ENCODE data around the gene SLC6A9. TPM values are rescaled to one million over a fixed set of nuclear protein-coding genes. Genes with fewer than 3 reads are reported as not detected.

The SLC6A9 gene
- total RNA-seq, 1 experiment from 2014 or later = 9.2 TPM

GRCh38 chr1:44045064-44045463 is 13.8 kb upstream of the SLC6A9 start:
- DNase-seq (ENCODE audit: low read depth, low spot score) = no peak
- Histone ChIP-seq H3K9me3 (ENCODE audit: control insufficient read depth, insufficient read depth, low read depth, low read length) (no peaks in the 10 kb centered on the region), H3K4me3 (ENCODE audit: low read depth in 2 of 2, low read length in 2 of 2) (no peak overlapping the region), H3K4me1 (ENCODE audit: control insufficient read depth, insufficient read depth, low read length) (peaks cover 9% of the 10 kb centered on the region), H3K36me3 (ENCODE audit: control insufficient read depth, insufficient read depth, low read length) (no peaks in the 10 kb centered on the region), H3K27me3 (ENCODE audit: control insufficient read depth, insufficient read depth, low read length) (no peaks in the 10 kb centered on the region), H3K27ac (ENCODE audit: low read length) (no peak overlapping the region)
- in situ Hi-C loops (cut with HindIII; ENCODE audit: low pct_unique_long_range_greater_than_20kb, low sequenced_read_pairs) = no loop called here
- no peak for TF ChIP-seq TCF7L2 (IDR thresholded peaks at IDR 0.05; ENCODE audit: low read depth, low read length)
- TF ChIP-seq POLR2AphosphoS5 (IDR thresholded peaks at IDR 0.05; ENCODE audit: low read depth, low read length) = no peak
- TF ChIP-seq, protein P1, sequence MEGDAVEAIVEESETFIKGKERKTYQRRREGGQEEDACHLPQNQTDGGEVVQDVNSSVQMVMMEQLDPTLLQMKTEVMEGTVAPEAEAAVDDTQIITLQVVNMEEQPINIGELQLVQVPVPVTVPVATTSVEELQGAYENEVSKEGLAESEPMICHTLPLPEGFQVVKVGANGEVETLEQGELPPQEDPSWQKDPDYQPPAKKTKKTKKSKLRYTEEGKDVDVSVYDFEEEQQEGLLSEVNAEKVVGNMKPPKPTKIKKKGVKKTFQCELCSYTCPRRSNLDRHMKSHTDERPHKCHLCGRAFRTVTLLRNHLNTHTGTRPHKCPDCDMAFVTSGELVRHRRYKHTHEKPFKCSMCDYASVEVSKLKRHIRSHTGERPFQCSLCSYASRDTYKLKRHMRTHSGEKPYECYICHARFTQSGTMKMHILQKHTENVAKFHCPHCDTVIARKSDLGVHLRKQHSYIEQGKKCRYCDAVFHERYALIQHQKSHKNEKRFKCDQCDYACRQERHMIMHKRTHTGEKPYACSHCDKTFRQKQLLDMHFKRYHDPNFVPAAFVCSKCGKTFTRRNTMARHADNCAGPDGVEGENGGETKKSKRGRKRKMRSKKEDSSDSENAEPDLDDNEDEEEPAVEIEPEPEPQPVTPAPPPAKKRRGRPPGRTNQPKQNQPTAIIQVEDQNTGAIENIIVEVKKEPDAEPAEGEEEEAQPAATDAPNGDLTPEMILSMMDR (IDR thresholded peaks at IDR 0.05) = no peak
- TF ChIP-seq, protein P2, sequence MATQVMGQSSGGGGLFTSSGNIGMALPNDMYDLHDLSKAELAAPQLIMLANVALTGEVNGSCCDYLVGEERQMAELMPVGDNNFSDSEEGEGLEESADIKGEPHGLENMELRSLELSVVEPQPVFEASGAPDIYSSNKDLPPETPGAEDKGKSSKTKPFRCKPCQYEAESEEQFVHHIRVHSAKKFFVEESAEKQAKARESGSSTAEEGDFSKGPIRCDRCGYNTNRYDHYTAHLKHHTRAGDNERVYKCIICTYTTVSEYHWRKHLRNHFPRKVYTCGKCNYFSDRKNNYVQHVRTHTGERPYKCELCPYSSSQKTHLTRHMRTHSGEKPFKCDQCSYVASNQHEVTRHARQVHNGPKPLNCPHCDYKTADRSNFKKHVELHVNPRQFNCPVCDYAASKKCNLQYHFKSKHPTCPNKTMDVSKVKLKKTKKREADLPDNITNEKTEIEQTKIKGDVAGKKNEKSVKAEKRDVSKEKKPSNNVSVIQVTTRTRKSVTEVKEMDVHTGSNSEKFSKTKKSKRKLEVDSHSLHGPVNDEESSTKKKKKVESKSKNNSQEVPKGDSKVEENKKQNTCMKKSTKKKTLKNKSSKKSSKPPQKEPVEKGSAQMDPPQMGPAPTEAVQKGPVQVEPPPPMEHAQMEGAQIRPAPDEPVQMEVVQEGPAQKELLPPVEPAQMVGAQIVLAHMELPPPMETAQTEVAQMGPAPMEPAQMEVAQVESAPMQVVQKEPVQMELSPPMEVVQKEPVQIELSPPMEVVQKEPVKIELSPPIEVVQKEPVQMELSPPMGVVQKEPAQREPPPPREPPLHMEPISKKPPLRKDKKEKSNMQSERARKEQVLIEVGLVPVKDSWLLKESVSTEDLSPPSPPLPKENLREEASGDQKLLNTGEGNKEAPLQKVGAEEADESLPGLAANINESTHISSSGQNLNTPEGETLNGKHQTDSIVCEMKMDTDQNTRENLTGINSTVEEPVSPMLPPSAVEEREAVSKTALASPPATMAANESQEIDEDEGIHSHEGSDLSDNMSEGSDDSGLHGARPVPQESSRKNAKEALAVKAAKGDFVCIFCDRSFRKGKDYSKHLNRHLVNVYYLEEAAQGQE (IDR thresholded peaks at IDR 0.05; ENCODE audit: insufficient read depth in 1 of 2, low read depth in 2 of 2, low read length in 1 of 2) = no peak
- no peak for TF ChIP-seq SIN3A (IDR thresholded peaks at IDR 0.05; ENCODE audit: borderline replicate concordance, insufficient read depth, low read depth, low read length)
- CTCF ChIA-PET = interaction anchor here (0.5 to 0.6 kb wide), 2 partner anchors 36 to 41 kb away, joined by 3 to 5 read pairs; no protein-coding TSS in a partner anchor
- ATAC-seq = no peak
- POLR2A ChIA-PET = no interaction called here
- BruUV-seq (replicated peaks) = no TSS peak
- intact Hi-C loops (cut with micrococcal nuclease; ENCODE audit: unreplicated experiment) = no loop called here

DNA sequence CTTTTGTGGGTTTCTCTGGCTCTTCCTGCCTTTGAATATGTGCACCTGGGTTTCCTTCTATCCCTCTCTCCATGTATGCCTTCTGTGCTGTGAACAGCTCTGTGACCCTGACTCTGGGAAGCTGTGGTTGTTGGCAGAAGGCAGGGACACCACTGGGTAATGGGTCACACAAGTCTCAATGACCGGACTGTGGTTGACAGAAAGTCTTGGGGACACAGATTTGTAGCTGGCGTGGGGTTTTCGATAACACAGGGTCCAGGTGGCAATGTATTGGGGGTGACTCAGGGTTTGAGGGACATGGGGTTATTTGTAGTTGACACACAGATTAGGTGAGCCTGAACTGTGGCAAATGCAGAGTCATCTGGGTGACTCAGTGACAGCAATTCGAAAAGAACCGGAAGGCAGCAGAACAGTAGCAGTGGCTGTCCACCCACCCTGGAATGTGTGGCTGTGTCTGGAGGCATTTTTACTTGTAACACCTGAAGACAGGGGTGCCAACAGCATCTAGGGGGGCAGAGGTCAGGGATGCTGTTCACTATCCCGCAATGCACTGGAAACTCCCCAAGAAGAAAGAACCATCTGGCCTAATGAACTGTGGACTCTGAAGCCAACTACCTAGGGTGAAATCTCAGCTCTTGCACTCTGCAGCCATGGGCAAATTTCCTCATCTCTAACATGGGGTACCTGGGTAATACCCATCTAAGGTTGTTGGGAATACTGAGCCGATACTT is 13.0 kb upstream of the SLC6A9 start:
- no TSS peak for BruUV-seq (replicated peaks)
- Histone ChIP-seq H3K36me3 (ENCODE audit: control insufficient read depth, insufficient read depth, low read length) (no peaks in the 10 kb centered on the region), H3K27ac (ENCODE audit: low read length) (no peak overlapping the region), H3K9me3 (ENCODE audit: control insufficient read depth, insufficient read depth, low read depth, low read length) (no peaks in the 10 kb centered on the region), H3K27me3 (ENCODE audit: control insufficient read depth, insufficient read depth, low read length) (no peaks in the 10 kb centered on the region), H3K4me1 (ENCODE audit: control insufficient read depth, insufficient read depth, low read length) (peaks cover 6% of the 10 kb centered on the region; the same call in 1 of the 2 replicates), H3K4me3 (ENCODE audit: low read depth in 2 of 2, low read length in 2 of 2) (no peak overlapping the region)
- in situ Hi-C loops (cut with HindIII; ENCODE audit: low pct_unique_long_range_greater_than_20kb, low sequenced_read_pairs) = no loop called here
- ATAC-seq (no peak), DNase-seq (ENCODE audit: low read depth, low spot score) (no peak)
- ChIA-PET CTCF (interaction anchor here (0.5 kb wide), 2 partner anchors 40 kb away, joined by 3 read pairs; no protein-coding TSS in a partner anchor), POLR2A (interaction anchor here (0.7 kb wide), 1 partner anchor 337 kb away, joined by 3 read pairs; the partner anchor contains the start of gene ST3GAL3)
- intact Hi-C loops (cut with micrococcal nuclease; ENCODE audit: unreplicated experiment) = no loop called here
- TF ChIP-seq SIN3A (IDR thresholded peaks at IDR 0.05; ENCODE audit: borderline replicate concordance, insufficient read depth, low read depth, low read length) = no peak
- TF ChIP-seq, protein P1 (IDR thresholded peaks at IDR 0.05) = no peak
- TF ChIP-seq, protein P2 (IDR thresholded peaks at IDR 0.05; ENCODE audit: insufficient read depth in 1 of 2, low read depth in 2 of 2, low read length in 1 of 2) = no peak
- TF ChIP-seq POLR2AphosphoS5 (IDR thresholded peaks at IDR 0.05; ENCODE audit: low read depth, low read length) = no peak
- TF ChIP-seq TCF7L2 (IDR thresholded peaks at IDR 0.05; ENCODE audit: low read depth, low read length) = no peak

Measured in Panc1 (cell line).